A549 (cell line): ENCODE data around the gene RNASE8. TPM values are rescaled to one million over a fixed set of nuclear protein-coding genes. Genes with fewer than 3 reads are reported as not detected.

ENCODE experiments used
- ATAC-seq, 2 experiments: fragments of 200-7000 bp in 1 of 2; fragments of >200 bp in 1 of 2; cut with Nextera tagmentation in 1 of 2; cut with Tn5 transposase in 1 of 2; 3 replicates each; pipeline versions ENCODE4 v1.8.0 to v1.9.1; 2018 to 2020; ENCODE audit warnings: mild to moderate bottlenecking in 1 of 2, moderate library complexity in 1 of 2
- CTCF ChIA-PET: fragments of 300-600 bp; sonication (Branson Sonifier 250); formaldehyde crosslinking; extraction: SDS; loops from one replicate; lab custom pipeline; 2021; ENCODE audit warnings: antibody characterized with exemption, inconsistent platforms; lab: Yijun Ruan, JAX
- POLR2A ChIA-PET: fragments of 350-600 bp; formaldehyde crosslinking; extraction: SDS; loops from one replicate; lab custom pipeline; 2021; ENCODE audit warnings: antibody characterized with exemption, inconsistent platforms; lab: Yijun Ruan, JAX
- DNase-seq, 2 experiments: peaks; one replicate each; pipeline versions ENCODE4 v3.0.0 to v3.0.0-alpha.2; 2011 to 2016; ENCODE audit warnings: low read depth in 1 of 2, low spot score in 1 of 2
- FAIRE-seq: peaks from 2 replicates; lab custom pipeline; 2011; peaks lifted over from hg19 to GRCh38; lab: Jason Lieb, UNC
- H3K27ac ChIP-seq, 2 experiments: fragments of >200 bp; sonication (Bioruptor Twin); formaldehyde crosslinking; 3 replicates each; pipeline ENCODE4 v1.5.1; 2016 to 2017
- H3K4me1 ChIP-seq: fragments of >200 bp; sonication (Bioruptor Twin); formaldehyde crosslinking; 3 replicates; pipeline ENCODE4 v1.6.1; 2016
- H3K4me2 ChIP-seq: fragments of >200 bp; sonication (Bioruptor Twin); formaldehyde crosslinking; 3 replicates; pipeline ENCODE4 v1.6.1; 2016
- H3K4me3 ChIP-seq: fragments of >200 bp; sonication (Bioruptor Twin); formaldehyde crosslinking; 3 replicates; pipeline ENCODE4 v1.5.1; 2016
- H3K9me3 ChIP-seq: fragments of >200 bp; sonication (Bioruptor Twin); formaldehyde crosslinking; 3 replicates; pipeline ENCODE4 v1.6.1; 2016
- CTCF ChIP-seq: fragments of >200 bp; sonication (Bioruptor Twin); formaldehyde crosslinking; IDR thresholded peaks from 3 replicates; pipeline ENCODE4 v1.5.1; 2016
- EHF ChIP-seq: fragments of 250-450 bp; sonication (Bioruptor Pico); IDR thresholded peaks from 2 replicates; pipeline ENCODE4 v1.5.0; 2020; ENCODE audit warnings: mild to moderate bottlenecking
- EHMT2 ChIP-seq: fragments of 200-600 bp; sonication (generic); IDR thresholded peaks from 2 replicates; pipeline ENCODE4 v1.6.1; 2016; ENCODE audit warnings: antibody characterized with exemption, low read depth, mild to moderate bottlenecking, moderate library complexity
- ELK1 ChIP-seq: fragments of 150-350 bp; IDR thresholded peaks from 2 replicates; pipeline ENCODE4 v1.6.1; 2014; ENCODE audit warnings: low read depth, mild to moderate bottlenecking, low read length
- ESRRA ChIP-seq: fragments of 150-350 bp; IDR thresholded peaks from 2 replicates; pipeline ENCODE4 v1.6.1; 2014; ENCODE audit warnings: mild to moderate bottlenecking, low read length, borderline replicate concordance
- HES2 ChIP-seq: fragments of >200 bp; sonication (Bioruptor Twin); formaldehyde crosslinking; IDR thresholded peaks from 2 replicates; pipeline ENCODE4 v1.6.1; 2016
- HOXA7 ChIP-seq: fragments of 250-450 bp; sonication (Bioruptor Pico); IDR thresholded peaks from 2 replicates; pipeline ENCODE4 v1.5.0; 2020; ENCODE audit warnings: mild to moderate bottlenecking, moderate library complexity
- NFE2L2 ChIP-seq: fragments of 150-350 bp; conservative IDR thresholded peaks from 2 replicates; pipeline ENCODE4 v1.6.1; 2014; ENCODE audit warnings: low read length
- PBX3 ChIP-seq: IDR thresholded peaks from 2 replicates; pipeline ENCODE4 v1.6.1; 2012
- PHF8 ChIP-seq: fragments of 200-600 bp; sonication (generic); IDR thresholded peaks from 2 replicates; pipeline ENCODE4 v1.6.1; 2016; ENCODE audit warnings: low read depth, mild to moderate bottlenecking, antibody characterized with exemption, moderate library complexity, borderline replicate concordance
- RAD21 ChIP-seq, 2 experiments: fragments of >200 bp in 1 of 2; sonication (Bioruptor Twin) in 1 of 2; formaldehyde crosslinking in 1 of 2; IDR thresholded peaks in 1 of 2; conservative IDR thresholded peaks in 1 of 2; 2 replicates in 1 of 2; 3 replicates in 1 of 2; pipeline ENCODE4 v1.6.1; 2012 to 2018; ENCODE audit warnings: inconsistent platforms in 1 of 2
- RARB ChIP-seq: fragments of 250-450 bp; sonication (Bioruptor Pico); IDR thresholded peaks from 2 replicates; pipeline ENCODE4 v1.8.0; 2021; ENCODE audit warnings: mild to moderate bottlenecking, moderate library complexity
- RCOR1 ChIP-seq: fragments of 150-350 bp; IDR thresholded peaks from 2 replicates; pipeline ENCODE4 v1.6.1; 2014; ENCODE audit warnings: antibody characterized with exemption, low read length, low read depth
- SMC3 ChIP-seq: fragments of >200 bp; sonication (Bioruptor Twin); formaldehyde crosslinking; IDR thresholded peaks from 3 replicates; pipeline ENCODE4 v1.6.1; 2018; ENCODE audit warnings: inconsistent platforms
- SREBF2 ChIP-seq: fragments of 450-650 bp; IDR thresholded peaks from 2 replicates; pipeline ENCODE4 v1.6.1; 2014; ENCODE audit warnings: mild to moderate bottlenecking, moderate library complexity
- TP53 ChIP-seq: fragments of 250-450 bp; sonication (Bioruptor Pico); IDR thresholded peaks from 2 replicates; pipeline ENCODE4 v1.5.0; 2021; ENCODE audit warnings: mild to moderate bottlenecking, moderate library complexity
- ZC3H11A ChIP-seq: fragments of 450-650 bp; IDR thresholded peaks from 2 replicates; pipeline ENCODE4 v1.6.1; 2014; ENCODE audit warnings: antibody characterized with exemption, mild to moderate bottlenecking
- ZNF302 ChIP-seq: fragments of 250-450 bp; sonication (Bioruptor Pico); IDR thresholded peaks from 2 replicates; pipeline ENCODE4 v1.9.0; 2021; ENCODE audit warnings: inconsistent platforms, mild to moderate bottlenecking, moderate library complexity
- WGBS: methylation state at CpG from one replicate; pipeline ENCODE4 v1.1.6; 2017; ENCODE audit errors: missing lambda C conversion rate; 5-methylcytosine and 5-hydroxymethylcytosine counted together
- polyA plus RNA-seq, 4 experiments: library from polyadenylated mRNA; depleted of rRNA in 3 of 4; stranded (reverse); fragments of >200 nt; fragmentation: RNase III in 1 of 4; extraction: RNeasy Plus Mini Kit Qiagen cat#74134 plus additional on column Dnase treatment in 1 of 4; gene quantifications; 2 replicates in 3 of 4; 3 replicates in 1 of 4; pipeline ENCODE4 v1.2.3, GENCODE V29; 2011 to 2017
- TF ChIP-seq, protein P1 (sequence below): IDR thresholded peaks from 2 replicates; pipeline ENCODE4 v1.6.1; 2012
- TF ChIP-seq, protein P2 (sequence below): fragments of 200-600 bp; sonication (generic); IDR thresholded peaks from 2 replicates; pipeline ENCODE4 v1.6.1; 2016; ENCODE audit warnings: antibody characterized with exemption, mild to moderate bottlenecking, moderate library complexity
- TF ChIP-seq, protein P3 (sequence below): fragments of >200 bp; sonication (Bioruptor Twin); formaldehyde crosslinking; IDR thresholded peaks from 3 replicates; pipeline ENCODE4 v1.6.1; 2016

The RNASE8 gene
- polyA plus RNA-seq, 2 of the 4 experiments (the other 2 are of a cell fraction), result not detected

DNA sequence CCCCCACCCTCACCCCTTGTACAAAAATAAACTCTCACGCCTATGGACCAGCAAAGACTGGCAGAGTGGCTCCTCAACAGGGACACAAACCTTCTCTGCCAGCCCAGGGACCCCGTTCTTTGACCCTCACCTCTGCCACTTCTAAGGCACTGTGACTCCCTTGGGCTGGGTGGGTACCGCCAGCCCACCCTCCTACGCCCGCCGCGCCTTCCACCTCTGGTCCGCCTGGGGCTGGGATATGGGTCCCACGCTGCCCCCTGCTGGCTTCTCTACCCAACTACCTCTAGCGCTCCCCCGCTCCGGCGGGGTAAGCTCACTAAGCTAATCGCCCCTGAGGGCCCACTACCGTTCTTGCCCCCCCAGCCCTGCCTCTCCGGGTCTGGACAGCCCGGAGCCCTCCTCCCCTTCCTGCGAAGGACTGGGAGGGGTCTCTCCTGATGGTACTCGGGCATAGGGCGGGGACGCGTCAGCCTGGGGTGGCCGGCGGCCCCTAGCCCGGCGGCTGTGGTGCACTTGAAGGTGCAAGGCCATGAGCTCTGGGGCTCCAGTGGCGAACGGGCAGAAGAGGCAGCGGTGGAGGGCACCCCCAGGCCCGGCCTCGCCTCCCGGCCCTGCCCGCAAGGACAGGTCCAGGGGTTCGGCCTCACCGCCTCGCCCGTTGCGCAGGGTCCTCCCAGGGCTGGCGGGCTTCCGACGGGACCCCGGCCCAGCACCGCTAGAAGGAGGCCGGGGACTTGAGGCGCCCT, 32.7 kb downstream of the RNASE8 start:
- peak; percentile 25 to 62; a peak in 4 of 6 replicates for ATAC-seq
- TF ChIP-seq SREBF2 (no peak), EHMT2 (no peak), TP53 (CRISPR knock-in tag) (no peak), SMC3 (peak; percentile 45; the same call in 2 of the 3 replicates), ZC3H11A (no peak), RCOR1 (no peak), PBX3 (no peak), HES2 (no peak), ESRRA (no peak), EHF (no peak), HOXA7 (CRISPR knock-in tag) (no peak), ELK1 (no peak), PHF8 (no peak), RAD21 (conservative IDR thresholded peaks at IDR 0.05 in 1 of 2, IDR thresholded peaks at IDR 0.05 in 1 of 2) (peak; percentile 36 to 40; a peak in 4 of 5 replicates), RARB (CRISPR knock-in tag) (no peak), ZNF302 (CRISPR knock-in tag) (no peak), NFE2L2 (no peak), CTCF (peak; percentile 47)
- TF ChIP-seq, protein P1, sequence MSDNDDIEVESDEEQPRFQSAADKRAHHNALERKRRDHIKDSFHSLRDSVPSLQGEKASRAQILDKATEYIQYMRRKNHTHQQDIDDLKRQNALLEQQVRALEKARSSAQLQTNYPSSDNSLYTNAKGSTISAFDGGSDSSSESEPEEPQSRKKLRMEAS, result no peak
- TF ChIP-seq, protein P2, sequence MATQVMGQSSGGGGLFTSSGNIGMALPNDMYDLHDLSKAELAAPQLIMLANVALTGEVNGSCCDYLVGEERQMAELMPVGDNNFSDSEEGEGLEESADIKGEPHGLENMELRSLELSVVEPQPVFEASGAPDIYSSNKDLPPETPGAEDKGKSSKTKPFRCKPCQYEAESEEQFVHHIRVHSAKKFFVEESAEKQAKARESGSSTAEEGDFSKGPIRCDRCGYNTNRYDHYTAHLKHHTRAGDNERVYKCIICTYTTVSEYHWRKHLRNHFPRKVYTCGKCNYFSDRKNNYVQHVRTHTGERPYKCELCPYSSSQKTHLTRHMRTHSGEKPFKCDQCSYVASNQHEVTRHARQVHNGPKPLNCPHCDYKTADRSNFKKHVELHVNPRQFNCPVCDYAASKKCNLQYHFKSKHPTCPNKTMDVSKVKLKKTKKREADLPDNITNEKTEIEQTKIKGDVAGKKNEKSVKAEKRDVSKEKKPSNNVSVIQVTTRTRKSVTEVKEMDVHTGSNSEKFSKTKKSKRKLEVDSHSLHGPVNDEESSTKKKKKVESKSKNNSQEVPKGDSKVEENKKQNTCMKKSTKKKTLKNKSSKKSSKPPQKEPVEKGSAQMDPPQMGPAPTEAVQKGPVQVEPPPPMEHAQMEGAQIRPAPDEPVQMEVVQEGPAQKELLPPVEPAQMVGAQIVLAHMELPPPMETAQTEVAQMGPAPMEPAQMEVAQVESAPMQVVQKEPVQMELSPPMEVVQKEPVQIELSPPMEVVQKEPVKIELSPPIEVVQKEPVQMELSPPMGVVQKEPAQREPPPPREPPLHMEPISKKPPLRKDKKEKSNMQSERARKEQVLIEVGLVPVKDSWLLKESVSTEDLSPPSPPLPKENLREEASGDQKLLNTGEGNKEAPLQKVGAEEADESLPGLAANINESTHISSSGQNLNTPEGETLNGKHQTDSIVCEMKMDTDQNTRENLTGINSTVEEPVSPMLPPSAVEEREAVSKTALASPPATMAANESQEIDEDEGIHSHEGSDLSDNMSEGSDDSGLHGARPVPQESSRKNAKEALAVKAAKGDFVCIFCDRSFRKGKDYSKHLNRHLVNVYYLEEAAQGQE, result no peak
- TF ChIP-seq, protein P3, sequence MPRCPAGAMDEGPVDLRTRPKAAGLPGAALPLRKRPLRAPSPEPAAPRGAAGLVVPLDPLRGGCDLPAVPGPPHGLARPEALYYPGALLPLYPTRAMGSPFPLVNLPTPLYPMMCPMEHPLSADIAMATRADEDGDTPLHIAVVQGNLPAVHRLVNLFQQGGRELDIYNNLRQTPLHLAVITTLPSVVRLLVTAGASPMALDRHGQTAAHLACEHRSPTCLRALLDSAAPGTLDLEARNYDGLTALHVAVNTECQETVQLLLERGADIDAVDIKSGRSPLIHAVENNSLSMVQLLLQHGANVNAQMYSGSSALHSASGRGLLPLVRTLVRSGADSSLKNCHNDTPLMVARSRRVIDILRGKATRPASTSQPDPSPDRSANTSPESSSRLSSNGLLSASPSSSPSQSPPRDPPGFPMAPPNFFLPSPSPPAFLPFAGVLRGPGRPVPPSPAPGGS, result no peak
- DNase-seq, result peak in 1 of 2 experiments; percentile 58
- CTCF ChIA-PET, result interaction anchor here (0.8 to 13.7 kb wide), 16 partner anchors 13 to 254 kb away, joined by 3 to 369 read pairs (median 4); partner anchors contain the start of genes ARHGEF40 and TMEM253
- Histone ChIP-seq H3K4me2 (no peak overlapping the region), H3K9me3 (no peaks in the 10 kb centered on the region), H3K4me3 (no peak overlapping the region), H3K4me1 (peaks cover 24% of the 10 kb centered on the region), H3K27ac (no peak overlapping the region)
- POLR2A ChIA-PET, result interaction anchor here (1.3 to 3.8 kb wide), 4 partner anchors 14 to 75 kb away, joined by 4 to 11 read pairs (median 6); partner anchors contain the start of gene ARHGEF40
- FAIRE-seq, result no peak
- 66% methylated on average over 10 of the region's 45 CpGs for WGBS
